GM20431 (cell line): ENCODE results near the gene SUSD6.

Experiments
- in situ Hi-C: fragments of 300-500 bp; cut with MseI, MboI; formaldehyde crosslinking; loops from one replicate; pipeline ENCODE4 v1.15.0; 2020; ENCODE audit warnings: low sequenced_read_pairs; ENCODE audit not compliant: unreplicated experiment

The SUSD6 gene

DNA sequence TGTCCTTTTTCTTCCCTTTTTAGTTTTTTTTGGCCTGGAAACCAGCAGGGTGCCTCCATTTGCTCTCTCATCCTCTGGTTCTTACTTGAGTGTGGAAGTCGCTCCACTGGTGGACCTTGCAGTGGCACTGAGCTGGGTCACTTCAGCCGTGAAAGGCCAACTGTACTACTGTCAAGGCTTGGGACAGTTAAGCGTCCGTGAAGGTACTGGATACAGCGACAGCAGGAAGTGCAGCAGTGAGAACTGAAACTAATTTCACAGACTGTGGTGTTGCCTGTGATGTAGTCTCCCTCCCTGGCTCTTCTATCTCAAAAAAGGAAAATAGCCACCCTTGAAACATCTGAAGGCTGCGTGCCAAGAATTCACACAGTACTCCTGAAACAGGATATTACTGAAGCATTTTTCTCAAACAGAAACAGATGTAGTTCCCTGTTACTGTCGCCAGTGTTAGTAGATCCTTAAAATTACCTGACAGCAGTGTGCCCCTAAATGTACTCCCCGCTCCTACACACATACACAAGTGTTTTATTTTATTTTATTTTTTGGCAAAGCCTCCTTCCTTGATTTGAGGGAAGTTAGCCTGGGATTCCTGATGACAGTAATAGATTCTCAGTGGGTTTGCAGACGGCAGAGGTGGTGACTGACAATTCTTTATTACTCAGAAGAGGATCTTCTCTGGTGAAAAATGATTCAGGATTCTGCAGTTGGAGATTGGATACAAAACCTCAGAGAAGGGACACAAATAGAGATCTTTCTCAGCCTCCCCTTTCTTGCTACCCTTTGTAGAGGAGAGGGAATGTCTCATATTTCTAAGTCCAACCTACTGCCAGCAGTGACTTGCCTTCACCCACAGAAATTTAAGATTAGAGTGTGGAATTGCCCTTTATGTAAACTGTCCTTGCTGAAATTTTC lies 4.4 kb downstream of the SUSD6 start:
- in situ Hi-C loops, result no loop called here

DNA sequence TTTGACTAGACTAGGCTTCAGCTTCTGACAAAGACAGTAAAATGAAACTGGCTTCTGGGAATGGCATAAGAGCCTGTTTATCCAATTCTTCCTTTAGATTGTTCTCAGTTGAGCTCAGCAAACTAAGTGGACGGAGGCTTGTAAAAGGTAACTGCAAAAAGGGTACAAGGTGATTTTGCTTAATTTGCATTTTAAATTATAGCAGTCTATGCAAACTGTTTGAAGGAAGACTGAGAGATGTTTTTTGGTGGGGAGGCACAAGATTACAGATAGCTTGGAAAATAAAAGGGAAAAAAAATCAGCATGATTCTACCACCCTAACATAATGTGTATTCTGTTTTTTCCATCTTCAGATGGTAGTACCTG lies 5.0 kb downstream of the SUSD6 start:
- in situ Hi-C loops, result no loop called here

DNA sequence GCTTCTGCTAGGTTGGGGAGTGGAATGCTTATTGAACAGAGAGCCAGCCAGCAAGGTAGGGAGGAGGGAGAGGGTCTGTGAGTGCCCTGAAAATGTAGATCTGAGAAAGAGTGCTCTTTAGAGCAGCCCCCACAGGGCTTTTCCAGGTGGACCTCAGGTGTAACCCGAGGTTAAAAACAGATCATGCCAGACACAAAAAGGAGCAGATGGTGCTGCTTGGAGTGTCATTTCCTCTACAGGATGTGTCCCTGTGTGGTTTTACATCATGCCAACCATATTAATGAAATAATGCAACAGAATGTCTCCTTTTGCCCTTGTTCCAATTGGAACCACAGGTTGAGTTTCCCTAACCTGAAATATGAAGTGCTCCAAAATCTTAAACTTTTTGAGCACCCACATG lies 6.4 kb downstream of the SUSD6 start:
- in situ Hi-C loops, result no loop called here

DNA sequence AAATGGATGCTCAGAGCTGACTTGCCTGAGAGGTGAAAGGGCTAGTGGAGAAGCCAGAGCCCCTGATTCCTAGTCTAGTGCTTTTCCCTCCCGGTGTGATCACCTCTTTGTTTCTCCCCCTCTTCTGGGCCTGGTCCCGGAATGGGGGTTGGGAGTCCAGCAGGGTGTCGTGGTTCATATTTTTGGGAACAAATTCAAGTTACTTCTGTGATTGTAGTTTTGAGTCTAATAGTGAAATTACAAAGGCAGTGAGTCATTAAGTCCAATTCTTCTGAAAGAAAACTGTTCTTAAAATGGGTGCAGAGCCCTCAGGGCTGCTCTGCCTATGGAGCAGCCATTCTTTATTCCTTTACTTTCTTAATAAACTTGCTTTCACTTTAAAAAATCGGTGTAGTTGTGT lies 7.6 kb downstream of the SUSD6 start:
- in situ Hi-C loops, result no loop called here

DNA sequence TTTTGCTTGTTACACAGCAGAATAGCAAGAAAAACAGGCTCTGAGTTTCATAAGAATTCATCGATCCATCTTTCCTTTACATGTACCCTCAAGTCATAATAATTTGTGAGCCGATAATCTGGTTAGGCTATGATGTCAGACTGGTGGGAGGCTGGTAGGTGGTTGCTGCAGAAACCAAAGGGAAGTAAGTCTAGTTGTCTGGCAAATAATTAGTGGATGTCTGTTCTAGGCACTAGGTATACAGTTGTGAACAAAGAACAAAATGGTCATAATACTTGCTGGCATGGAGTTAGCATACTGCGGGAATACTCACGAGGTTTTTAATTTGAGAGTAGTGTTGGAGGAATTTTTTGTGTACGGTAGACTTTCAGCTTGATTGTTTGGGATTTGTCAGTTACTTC lies 8.8 kb downstream of the SUSD6 start:
- in situ Hi-C loops, result no loop called here

DNA sequence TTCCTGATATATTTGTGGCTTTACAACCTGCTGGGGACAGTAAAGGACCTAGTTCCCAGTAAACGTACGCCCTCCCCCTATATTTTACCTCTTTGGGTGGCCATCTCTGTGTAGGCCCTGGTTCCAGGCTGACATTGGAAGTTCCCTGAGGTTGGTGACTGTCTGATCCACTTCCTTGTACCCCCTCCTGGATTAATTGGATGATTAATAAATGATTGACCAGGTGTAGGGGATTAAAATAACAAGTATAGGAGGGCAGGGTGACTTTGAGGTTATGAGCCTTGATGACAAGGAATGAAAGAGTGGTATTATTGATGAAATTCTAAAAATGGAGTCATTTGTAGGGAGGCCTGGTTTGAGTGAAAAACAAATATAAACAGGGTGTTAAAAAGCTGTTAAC lies 9.6 kb downstream of the SUSD6 start:
- in situ Hi-C loops, result no loop called here

DNA sequence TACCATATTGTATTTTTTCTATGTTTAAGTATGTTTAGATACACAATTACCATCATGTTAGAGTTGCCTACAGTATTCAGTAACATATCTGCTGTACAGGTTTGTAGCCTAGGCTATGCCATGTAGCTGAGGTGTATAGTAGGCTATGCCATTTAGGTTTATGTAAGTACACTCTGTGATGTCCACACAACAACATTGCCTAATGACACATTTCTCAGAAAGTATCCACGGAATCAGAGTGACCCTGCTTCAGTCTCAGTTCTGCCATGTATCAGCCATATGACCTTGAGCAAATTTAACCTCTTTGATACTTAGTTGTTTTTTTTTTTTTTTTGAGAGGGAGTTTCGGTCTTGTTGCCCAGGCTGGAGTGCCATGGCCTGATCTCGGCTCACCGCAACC lies 12.7 kb downstream of the SUSD6 start:
- in situ Hi-C loops, result no loop called here

DNA sequence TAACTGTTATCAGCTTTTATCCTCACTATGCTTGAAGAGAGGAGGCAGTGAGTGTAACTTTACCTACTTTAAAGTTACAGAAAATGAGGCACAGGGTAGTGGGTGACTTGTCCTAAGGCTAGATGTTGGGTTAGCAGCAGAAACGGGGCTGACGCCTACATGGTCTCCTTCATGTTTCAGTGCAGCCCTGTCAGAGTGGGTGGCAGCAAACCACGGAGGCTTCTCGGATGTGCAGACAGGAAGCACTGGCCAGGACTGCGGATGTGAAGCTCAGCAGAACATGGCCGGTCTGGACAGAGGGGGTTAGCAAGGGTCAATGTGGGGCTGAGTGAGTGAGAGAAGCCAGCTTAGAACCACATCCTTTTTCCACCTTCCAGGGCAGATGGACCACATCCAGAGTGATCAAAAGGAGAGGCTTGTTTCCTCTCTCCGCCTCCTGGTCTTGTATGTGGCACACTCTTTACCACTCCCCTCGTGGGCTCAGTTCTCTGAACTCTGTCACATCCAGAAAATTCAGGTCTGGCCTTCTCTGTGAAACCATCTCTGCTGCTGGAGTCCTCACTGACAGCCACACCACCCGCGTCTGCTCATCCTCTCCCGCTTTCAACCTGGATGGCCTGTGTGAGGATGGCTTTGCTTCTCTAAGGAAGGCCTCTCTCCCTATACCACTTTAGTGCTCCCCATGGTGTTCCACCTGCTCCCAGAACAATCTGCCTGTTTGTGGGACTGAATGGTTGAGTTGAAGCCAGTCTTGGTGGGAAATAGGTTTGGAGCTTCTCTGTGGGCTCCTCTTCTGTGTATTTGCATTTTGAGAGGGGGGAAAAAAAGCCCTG lies 14.1 kb downstream of the SUSD6 start:
- in situ Hi-C loops, result no loop called here

DNA sequence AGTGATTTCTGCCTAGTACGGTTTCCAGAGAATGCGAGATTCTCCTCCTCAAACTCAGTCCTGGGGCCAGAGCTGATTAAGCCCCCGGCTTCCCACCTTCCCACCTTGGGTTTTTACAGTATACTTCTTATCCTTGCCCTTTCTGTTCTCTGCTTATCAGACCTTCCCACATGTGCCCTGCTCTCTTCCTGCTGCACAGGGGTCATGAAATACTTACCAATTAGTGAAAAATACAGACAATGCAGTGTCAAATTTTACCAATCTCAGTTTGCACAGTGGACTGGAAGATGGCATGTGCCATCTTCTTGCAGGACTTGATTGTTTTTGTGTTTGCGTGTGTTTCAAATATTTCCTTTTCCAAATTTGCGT lies 14.7 kb downstream of the SUSD6 start:
- in situ Hi-C loops, result no loop called here

DNA sequence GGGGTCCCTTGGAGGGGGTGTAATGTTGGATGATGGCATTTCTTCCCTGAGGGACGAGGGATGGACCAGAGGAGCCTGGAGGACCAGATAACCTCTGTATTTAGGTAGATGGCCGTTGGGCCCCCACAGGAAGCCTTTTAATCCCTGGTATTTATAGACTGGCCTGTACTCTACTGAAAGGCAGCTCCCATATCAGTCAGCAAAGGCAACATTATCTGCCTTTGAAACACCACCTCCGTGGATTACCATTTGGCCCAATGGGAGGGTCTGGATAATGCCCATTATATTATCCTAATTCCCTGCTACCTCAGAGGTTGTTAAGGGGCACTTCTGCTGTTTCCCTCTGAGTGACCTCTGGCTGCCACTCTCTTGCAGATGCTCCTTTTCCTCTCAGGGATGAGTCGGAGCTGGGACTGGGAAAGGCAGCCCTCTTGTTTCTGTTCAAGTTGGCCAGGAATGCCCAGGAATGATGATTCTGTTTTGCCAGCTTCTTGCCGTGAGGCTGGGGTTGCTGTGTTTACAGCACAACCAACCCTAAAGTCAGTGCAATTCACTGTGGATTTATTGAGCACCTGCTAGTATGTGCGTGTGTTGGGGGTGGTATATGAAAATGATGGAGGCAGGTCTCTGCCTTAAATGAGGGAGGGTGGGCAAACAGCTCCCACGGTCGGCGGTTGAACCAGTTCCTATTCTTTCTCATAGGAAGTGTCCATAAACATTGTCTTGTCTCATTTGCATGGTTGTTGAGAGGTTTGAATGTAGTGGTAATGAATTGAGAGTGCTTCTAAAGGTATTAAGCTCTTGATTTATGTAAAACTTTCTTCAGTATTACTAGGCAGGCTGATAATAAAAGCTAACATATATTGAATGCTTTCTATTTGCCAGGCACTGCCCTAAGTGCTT lies 18.1 kb downstream of the SUSD6 start:
- in situ Hi-C loops, result no loop called here

DNA sequence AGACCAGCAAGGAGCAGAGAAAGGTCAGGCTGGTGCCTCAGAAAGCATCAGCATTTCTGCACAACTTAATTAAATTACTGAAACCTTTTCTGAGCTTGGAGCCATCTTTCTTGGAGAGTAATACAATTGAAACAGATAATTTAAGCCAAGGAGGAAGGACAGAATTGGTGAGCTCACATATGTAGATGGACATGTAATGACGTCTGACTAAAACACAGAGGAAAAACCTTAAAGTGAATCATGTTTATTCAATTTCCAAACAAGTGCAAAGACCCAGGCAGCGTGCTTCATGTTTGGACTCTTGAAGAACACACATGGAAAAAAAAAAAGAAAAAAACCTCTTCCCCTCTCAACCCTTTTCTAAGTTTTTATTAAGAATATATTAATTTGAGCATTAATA lies 19.0 kb downstream of the SUSD6 start:
- in situ Hi-C loops, result no loop called here

DNA sequence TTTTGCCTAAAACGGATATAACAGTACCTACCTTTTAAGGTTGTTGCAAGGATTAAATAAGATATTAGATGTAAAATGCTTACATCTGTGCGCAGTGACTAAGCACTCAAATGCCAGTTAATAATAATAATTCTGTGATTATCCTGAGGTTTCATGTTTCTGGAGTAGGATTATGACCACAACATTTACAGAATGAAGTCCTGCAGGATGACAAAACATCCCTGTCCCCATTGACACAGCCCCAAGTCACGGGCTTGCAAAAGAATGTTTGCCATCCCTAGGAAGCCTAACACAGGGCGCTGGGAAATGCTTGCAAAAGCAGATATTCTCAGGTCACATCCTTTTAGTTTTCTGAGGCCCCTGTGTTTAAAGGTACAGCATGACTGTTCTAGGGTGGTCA lies 20.1 kb downstream of the SUSD6 start:
- in situ Hi-C loops, result no loop called here

DNA sequence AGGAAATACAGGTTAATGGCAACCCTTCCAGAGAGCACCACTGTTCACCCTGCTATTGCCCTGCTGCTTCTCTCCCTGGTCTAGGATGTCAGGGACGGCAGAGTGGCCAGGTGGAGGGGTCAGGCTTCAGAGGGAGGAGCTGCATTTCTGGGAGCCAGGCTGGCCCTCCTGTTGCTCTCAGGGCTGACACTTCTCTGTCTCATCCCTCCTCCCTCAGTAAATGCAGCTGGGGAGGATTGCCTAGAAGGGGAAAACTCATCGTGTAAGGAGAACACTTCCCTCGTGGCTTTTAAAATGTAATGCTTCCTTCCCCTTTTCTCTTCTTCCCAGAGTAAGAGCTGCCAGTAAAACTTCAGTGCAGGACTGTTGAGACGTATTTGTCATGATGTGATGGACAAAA lies 20.8 kb downstream of the SUSD6 start:
- in situ Hi-C loops, result no loop called here

DNA sequence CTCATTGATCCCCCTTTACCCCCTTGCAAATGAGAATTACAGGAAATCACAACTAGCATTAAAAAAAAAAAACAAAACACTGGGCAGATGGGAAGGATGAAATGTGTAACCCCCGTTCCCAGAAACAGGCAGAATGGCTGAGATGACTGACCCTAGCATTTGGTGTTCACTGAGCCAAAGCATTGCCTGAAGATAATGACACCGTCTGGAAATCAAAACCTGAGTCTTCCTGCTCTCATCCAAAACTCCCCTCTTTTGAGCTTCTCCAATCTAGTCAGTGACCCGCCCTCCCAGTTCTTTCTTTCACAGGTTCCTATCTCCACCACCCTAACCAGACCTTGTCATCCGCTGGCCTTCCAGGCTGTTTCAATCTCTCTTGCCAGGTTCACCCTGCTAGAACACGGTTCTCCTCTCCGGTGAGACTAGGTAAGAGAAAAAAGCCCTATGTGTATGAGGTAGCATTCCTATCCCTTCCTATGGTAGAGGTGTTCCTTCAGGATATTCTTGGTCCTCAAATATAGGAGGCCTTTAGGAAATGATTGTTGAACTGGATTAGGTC lies 21.3 kb downstream of the SUSD6 start:
- in situ Hi-C loops, result no loop called here

DNA sequence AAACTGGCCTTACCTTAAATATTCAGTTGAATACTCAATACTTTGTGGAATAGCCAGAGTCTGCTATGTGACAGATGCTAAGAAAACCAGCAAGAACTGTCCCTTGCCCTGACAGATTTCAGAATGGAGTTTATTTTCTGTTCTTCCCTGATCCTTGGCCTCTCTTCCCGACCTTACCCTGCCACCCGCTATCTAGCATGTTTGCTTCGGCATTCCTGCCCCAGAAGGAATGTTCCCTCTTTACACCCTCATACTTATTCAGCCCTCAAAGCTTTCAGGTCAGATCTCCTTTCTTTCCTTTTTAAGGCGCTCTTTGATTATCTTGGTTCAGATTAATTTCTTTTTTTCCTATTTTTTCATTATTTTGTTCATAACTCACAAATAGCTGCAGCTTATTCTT lies 21.8 kb downstream of the SUSD6 start:
- in situ Hi-C loops, result no loop called here

DNA sequence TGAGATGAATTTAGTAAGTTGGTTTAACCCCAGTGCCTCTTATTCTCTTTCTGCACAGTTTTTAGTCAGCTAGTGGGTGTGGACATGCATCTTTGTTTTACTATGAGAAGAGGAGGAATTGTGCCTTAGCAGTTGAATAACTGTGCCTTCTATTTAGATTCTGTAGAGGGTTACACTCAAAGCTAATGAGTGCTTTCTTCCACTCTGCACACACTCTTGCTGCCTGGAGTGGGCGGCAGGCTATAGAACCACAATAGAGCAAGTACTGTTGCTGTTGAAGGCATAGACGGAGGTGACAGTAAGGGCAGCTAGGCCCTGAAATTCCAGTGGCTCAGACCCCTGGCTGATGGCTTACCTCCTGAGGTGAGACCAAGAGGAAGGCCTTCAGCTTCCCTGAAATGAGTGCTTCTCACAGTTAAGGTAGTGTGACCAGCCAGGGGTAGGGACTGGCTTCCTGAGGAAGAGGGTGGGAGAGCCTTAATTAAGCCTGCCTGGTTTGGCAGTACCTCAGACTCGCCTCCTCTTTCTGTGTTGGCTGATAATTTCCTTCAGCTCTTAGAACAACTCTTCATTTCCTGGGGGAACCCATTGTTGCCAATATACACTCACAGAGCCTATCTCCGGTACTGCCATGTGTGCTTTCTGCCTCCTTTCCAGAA lies 24.7 kb downstream of the SUSD6 start:
- in situ Hi-C loops, result no loop called here

DNA sequence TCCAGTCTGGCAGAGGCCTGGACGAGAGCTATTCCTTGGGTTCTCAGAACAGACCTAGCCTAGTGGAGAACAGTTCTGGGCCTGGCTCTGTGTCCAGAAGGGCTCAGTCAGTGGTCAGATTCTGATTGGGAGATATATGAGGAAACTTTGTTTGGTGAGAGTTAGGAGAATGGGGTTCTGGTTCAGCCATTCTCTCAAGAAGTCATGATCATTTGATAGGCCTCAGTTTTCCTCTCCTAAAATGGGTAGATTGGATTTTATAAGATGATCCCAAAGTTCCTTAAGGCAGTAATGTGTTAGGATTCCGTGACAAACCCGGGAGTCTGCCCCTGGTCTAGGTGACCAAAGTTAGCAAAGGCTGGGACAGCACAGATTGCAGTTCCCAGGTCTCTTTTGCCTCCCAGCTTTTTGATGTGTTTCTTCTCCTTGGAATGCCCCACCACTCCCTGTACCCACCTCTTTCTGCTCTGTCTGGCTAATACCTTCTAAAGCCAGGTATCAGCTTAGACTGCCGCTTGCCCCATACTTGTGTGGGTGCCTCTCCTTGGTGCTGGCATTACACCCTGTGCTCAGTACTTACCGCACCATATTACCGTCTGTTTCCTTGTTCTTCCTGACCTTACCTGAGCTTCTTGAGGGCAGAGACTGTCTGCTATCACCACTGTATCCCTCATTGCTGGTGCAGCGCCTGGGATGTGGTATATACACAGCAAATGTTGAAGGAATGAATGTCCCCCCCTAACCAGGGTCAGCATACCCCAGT lies 25.5 kb downstream of the SUSD6 start:
- in situ Hi-C loops, result no loop called here

DNA sequence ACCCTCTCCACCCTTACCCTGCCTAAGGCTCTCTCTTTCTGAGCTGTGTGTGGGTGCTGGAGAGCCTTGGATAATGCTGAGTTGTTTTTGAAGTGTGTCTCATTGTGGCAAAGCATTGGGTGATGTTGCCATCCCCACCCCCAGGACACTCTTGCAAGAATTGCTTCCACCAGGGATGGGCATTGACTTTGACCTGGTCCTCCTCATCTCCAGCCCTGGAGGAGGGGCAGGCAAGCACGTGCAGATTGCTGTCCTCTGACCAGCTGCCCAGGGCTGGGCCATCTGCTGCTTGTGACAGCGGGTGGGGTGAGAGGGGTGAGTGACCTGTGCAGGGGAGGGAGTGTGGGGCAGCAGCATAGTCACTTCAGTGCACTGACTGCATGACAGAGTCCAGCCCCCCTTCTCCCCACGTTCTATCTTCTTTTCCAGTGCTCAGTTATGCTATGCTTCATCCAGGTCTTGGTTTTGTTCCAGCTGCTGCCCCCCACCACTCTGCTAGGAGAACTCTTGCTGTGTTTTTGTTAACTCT lies 26.2 kb downstream of the SUSD6 start:
- in situ Hi-C loops, result no loop called here

DNA sequence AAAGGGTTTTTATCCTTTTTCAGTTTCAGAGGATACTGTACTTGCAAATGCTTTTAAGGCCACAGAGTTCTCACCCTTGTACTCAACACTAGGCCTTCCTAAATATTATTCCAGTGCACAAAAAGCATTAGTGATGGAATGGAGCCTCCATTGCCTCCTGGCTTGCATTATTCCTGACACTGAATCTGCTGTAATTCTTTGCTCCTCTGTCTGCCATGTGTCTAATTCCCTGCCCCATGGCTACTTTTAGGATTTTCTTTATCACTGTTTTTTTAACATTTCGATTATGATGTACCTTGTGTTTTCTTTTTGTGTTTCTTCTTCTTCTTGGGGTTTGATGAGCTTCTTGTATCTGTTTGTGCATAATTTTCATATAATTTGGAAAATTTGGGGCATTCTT lies 29.5 kb downstream of the SUSD6 start:
- in situ Hi-C loops, result no loop called here
